A549 (cell line): ENCODE data around the gene SNX19. TPM values are rescaled to one million over a fixed set of nuclear protein-coding genes. Genes with fewer than 3 reads are reported as not detected.

Experiments used
- ATAC-seq, 2 experiments: fragments of 200-7000 bp in 1 of 2; fragments of >200 bp in 1 of 2; cut with Nextera tagmentation in 1 of 2; cut with Tn5 transposase in 1 of 2; 3 replicates each; pipeline versions ENCODE4 v1.8.0 to v1.9.1; 2018 to 2020; ENCODE audit warnings: mild to moderate bottlenecking in 1 of 2, moderate library complexity in 1 of 2
- CTCF ChIA-PET: fragments of 300-600 bp; sonication (Branson Sonifier 250); formaldehyde crosslinking; extraction: SDS; loops from one replicate; lab custom pipeline; 2021; ENCODE audit warnings: antibody characterized with exemption, inconsistent platforms; lab: Yijun Ruan, JAX
- POLR2A ChIA-PET: fragments of 350-600 bp; formaldehyde crosslinking; extraction: SDS; loops from one replicate; lab custom pipeline; 2021; ENCODE audit warnings: antibody characterized with exemption, inconsistent platforms; lab: Yijun Ruan, JAX
- DNase-seq, 2 experiments: peaks; one replicate each; pipeline versions ENCODE4 v3.0.0 to v3.0.0-alpha.2; 2011 to 2016; ENCODE audit warnings: low read depth in 1 of 2, low spot score in 1 of 2
- FAIRE-seq: peaks from 2 replicates; lab custom pipeline; 2011; peaks lifted over from hg19 to GRCh38; lab: Jason Lieb, UNC
- H3K27ac ChIP-seq, 2 experiments: fragments of >200 bp; sonication (Bioruptor Twin); formaldehyde crosslinking; 3 replicates each; pipeline ENCODE4 v1.5.1; 2016 to 2017
- H3K4me1 ChIP-seq: fragments of >200 bp; sonication (Bioruptor Twin); formaldehyde crosslinking; 3 replicates; pipeline ENCODE4 v1.6.1; 2016
- H3K4me2 ChIP-seq: fragments of >200 bp; sonication (Bioruptor Twin); formaldehyde crosslinking; 3 replicates; pipeline ENCODE4 v1.6.1; 2016
- H3K4me3 ChIP-seq: fragments of >200 bp; sonication (Bioruptor Twin); formaldehyde crosslinking; 3 replicates; pipeline ENCODE4 v1.5.1; 2016
- H3K9me3 ChIP-seq: fragments of >200 bp; sonication (Bioruptor Twin); formaldehyde crosslinking; 3 replicates; pipeline ENCODE4 v1.6.1; 2016
- CBX2 ChIP-seq: fragments of 200-600 bp; sonication (generic); IDR thresholded peaks from 2 replicates; pipeline ENCODE4 v1.6.1; 2016; ENCODE audit warnings: low read depth, mild to moderate bottlenecking, borderline replicate concordance
- CHD4 ChIP-seq: fragments of 200-600 bp; sonication (generic); IDR thresholded peaks from 2 replicates; pipeline ENCODE4 v1.6.1; 2016; ENCODE audit warnings: antibody characterized with exemption, mild to moderate bottlenecking, borderline replicate concordance
- EHMT2 ChIP-seq: fragments of 200-600 bp; sonication (generic); IDR thresholded peaks from 2 replicates; pipeline ENCODE4 v1.6.1; 2016; ENCODE audit warnings: antibody characterized with exemption, low read depth, mild to moderate bottlenecking, moderate library complexity
- ELK1 ChIP-seq: fragments of 150-350 bp; IDR thresholded peaks from 2 replicates; pipeline ENCODE4 v1.6.1; 2014; ENCODE audit warnings: low read depth, mild to moderate bottlenecking, low read length
- EP300 ChIP-seq, 2 experiments: fragments of >200 bp; sonication (Bioruptor Twin); formaldehyde crosslinking; IDR thresholded peaks; 2 replicates in 1 of 2; 3 replicates in 1 of 2; pipeline ENCODE4 v1.6.1; 2016 to 2017
- ESRRA ChIP-seq: fragments of 150-350 bp; IDR thresholded peaks from 2 replicates; pipeline ENCODE4 v1.6.1; 2014; ENCODE audit warnings: mild to moderate bottlenecking, low read length, borderline replicate concordance
- FOSL2 ChIP-seq, 2 experiments: fragments of 450-650 bp in 1 of 2; fragments of >200 bp in 1 of 2; sonication (Bioruptor Twin) in 1 of 2; formaldehyde crosslinking; IDR thresholded peaks; 2 replicates each; pipeline versions ENCODE4 v1.5.0 to v1.6.1; 2016 to 2020; ENCODE audit warnings: mild to moderate bottlenecking in 1 of 2, moderate library complexity in 1 of 2
- FOXS1 ChIP-seq: fragments of 250-450 bp; sonication (Bioruptor Pico); IDR thresholded peaks from 2 replicates; pipeline ENCODE4 v1.5.0; 2020; ENCODE audit warnings: mild to moderate bottlenecking, moderate library complexity
- GATA3 ChIP-seq: IDR thresholded peaks from 2 replicates; pipeline ENCODE4 v1.6.1; 2012; ENCODE audit warnings: borderline replicate concordance
- HES2 ChIP-seq: fragments of >200 bp; sonication (Bioruptor Twin); formaldehyde crosslinking; IDR thresholded peaks from 2 replicates; pipeline ENCODE4 v1.6.1; 2016
- HOXA7 ChIP-seq: fragments of 250-450 bp; sonication (Bioruptor Pico); IDR thresholded peaks from 2 replicates; pipeline ENCODE4 v1.5.0; 2020; ENCODE audit warnings: mild to moderate bottlenecking, moderate library complexity
- HOXB13 ChIP-seq: fragments of 250-450 bp; sonication (Bioruptor Pico); IDR thresholded peaks from 2 replicates; pipeline ENCODE4 v1.5.0; 2020; ENCODE audit warnings: low read depth, mild to moderate bottlenecking, moderate library complexity
- JUNB ChIP-seq: fragments of >200 bp; sonication (Bioruptor Twin); formaldehyde crosslinking; IDR thresholded peaks from 2 replicates; pipeline ENCODE4 v1.6.1; 2016
- KDM1A ChIP-seq: fragments of 200-600 bp; sonication (generic); IDR thresholded peaks from 2 replicates; pipeline ENCODE4 v1.6.1; 2016; ENCODE audit warnings: low read depth, mild to moderate bottlenecking
- MAFK ChIP-seq: fragments of 450-650 bp; IDR thresholded peaks from 2 replicates; pipeline ENCODE4 v1.6.1; 2014; ENCODE audit not compliant: partially characterized antibody
- MAX ChIP-seq: IDR thresholded peaks from 2 replicates; pipeline ENCODE4 v1.6.1; 2012
- NFE2L2 ChIP-seq: fragments of 150-350 bp; conservative IDR thresholded peaks from 2 replicates; pipeline ENCODE4 v1.6.1; 2014; ENCODE audit warnings: low read length
- NR3C1 ChIP-seq: fragments of >200 bp; sonication (Bioruptor Twin); formaldehyde crosslinking; IDR thresholded peaks from 3 replicates; pipeline ENCODE4 v1.6.1; 2017
- POLR2A ChIP-seq: IDR thresholded peaks from 2 replicates; pipeline ENCODE4 v1.6.1; 2012; ENCODE audit warnings: mild to moderate bottlenecking, low read length
- POLR2AphosphoS2 ChIP-seq: conservative IDR thresholded peaks from 2 replicates; pipeline ENCODE4 v1.6.1; 2012; ENCODE audit warnings: low read length, improper control_type of control experiment, inconsistent platforms
- RAD21 ChIP-seq, 2 experiments: fragments of >200 bp in 1 of 2; sonication (Bioruptor Twin) in 1 of 2; formaldehyde crosslinking in 1 of 2; IDR thresholded peaks in 1 of 2; conservative IDR thresholded peaks in 1 of 2; 2 replicates in 1 of 2; 3 replicates in 1 of 2; pipeline ENCODE4 v1.6.1; 2012 to 2018; ENCODE audit warnings: inconsistent platforms in 1 of 2
- RCOR1 ChIP-seq: fragments of 150-350 bp; IDR thresholded peaks from 2 replicates; pipeline ENCODE4 v1.6.1; 2014; ENCODE audit warnings: antibody characterized with exemption, low read length, low read depth
- RNF2 ChIP-seq: fragments of 200-600 bp; sonication (generic); IDR thresholded peaks from 2 replicates; pipeline ENCODE4 v1.6.1; 2016; ENCODE audit warnings: low read depth, mild to moderate bottlenecking, antibody characterized with exemption, moderate library complexity, borderline replicate concordance
- SREBF2 ChIP-seq: fragments of 450-650 bp; IDR thresholded peaks from 2 replicates; pipeline ENCODE4 v1.6.1; 2014; ENCODE audit warnings: mild to moderate bottlenecking, moderate library complexity
- ZC3H11A ChIP-seq: fragments of 450-650 bp; IDR thresholded peaks from 2 replicates; pipeline ENCODE4 v1.6.1; 2014; ENCODE audit warnings: antibody characterized with exemption, mild to moderate bottlenecking
- ZNF302 ChIP-seq: fragments of 250-450 bp; sonication (Bioruptor Pico); IDR thresholded peaks from 2 replicates; pipeline ENCODE4 v1.9.0; 2021; ENCODE audit warnings: inconsistent platforms, mild to moderate bottlenecking, moderate library complexity
- WGBS: methylation state at CpG from one replicate; pipeline ENCODE4 v1.1.6; 2017; ENCODE audit errors: missing lambda C conversion rate; 5-methylcytosine and 5-hydroxymethylcytosine counted together
- polyA plus RNA-seq, 4 experiments: library from polyadenylated mRNA; depleted of rRNA in 3 of 4; stranded (reverse); fragments of >200 nt; fragmentation: RNase III in 1 of 4; extraction: RNeasy Plus Mini Kit Qiagen cat#74134 plus additional on column Dnase treatment in 1 of 4; gene quantifications; 2 replicates in 3 of 4; 3 replicates in 1 of 4; pipeline ENCODE4 v1.2.3, GENCODE V29; 2011 to 2017

The SNX19 gene
- polyA plus RNA-seq, 2 of the 4 experiments (the other 2 are of a cell fraction), result 13.4 to 26.7 TPM

DNA sequence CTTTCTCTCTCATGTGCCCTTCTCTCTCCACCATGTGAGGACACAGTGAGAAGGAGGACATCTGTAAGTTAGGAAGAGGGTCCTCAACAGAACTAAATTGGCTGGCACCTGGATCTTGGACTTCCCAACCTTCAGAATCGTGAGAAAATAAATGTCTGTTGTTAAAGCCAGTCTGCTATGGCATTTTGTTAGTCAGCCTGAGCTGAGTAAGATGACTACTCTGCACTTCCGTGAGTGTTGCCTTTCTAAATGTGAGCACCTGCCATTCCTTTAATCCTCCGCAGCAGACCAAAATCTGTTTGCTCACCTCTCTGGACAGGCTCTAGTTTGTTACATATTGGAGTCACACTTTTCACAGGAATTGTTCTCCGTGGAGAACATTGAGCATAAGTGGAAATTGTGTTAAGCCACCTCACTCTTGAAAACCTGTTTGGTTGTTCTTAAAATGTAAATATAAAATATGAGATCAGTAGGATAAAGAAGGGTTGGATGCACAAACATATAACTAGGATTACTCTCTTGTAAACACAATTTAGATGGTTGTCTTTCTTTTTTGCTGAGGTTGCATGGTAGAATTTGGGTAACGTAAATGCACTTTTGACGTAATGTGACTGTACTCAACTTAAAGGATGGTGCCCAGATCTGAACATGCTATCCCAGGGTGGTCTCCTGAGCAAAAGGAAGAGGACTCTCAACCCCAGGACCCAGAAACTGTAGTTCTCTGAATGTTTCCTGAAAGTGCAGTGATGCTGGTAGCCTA lies 65.9 kb downstream of the SNX19 start:
- WGBS, result 77% methylated on average over 6 of the region's 6 CpGs
- CTCF ChIA-PET, result interaction anchor here (3.3 kb wide), 1 partner anchor 11 kb away, joined by 20 read pairs; no protein-coding TSS in a partner anchor
- TF ChIP-seq NFE2L2 (no peak), FOSL2 (IDR thresholded peaks at IDR 0.05) (no peak), FOSL2 (CRISPR knock-in tag; IDR thresholded peaks at IDR 0.05) (no peak), KDM1A (no peak), MAFK (peak; percentile 43)

DNA sequence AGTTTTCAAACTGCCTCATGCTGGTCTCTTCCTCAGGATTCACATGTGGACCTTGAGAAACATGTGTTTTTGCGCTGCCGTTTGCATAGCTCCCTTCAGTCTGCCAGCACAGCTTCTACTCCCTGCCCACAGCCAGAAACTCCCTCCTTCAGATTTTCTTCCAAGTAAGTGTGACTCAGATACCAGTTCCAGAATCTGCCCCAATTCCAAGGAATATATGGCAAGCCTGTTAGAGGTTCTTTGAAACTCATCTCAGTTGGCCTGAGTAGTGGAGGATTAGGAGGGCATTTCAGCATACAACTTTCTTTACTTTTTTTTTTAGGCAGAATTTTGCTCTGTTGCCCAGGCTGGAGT lies 67.1 kb downstream of the SNX19 start:
- ChIA-PET CTCF (interaction anchor here (0.7 to 3.3 kb wide), 6 partner anchors 9 to 599 kb away, joined by 3 to 20 read pairs (median 4); no protein-coding TSS in a partner anchor), POLR2A (no interaction called here)
- Histone ChIP-seq H3K4me3 (no peak overlapping the region), H3K9me3 (peaks cover 5% of the 10 kb centered on the region; the same call in 1 of the 3 replicates), H3K4me1 (peaks cover 7% of the 10 kb centered on the region; the same call in 2 of the 3 replicates), H3K27ac (peak overlapping the region; percentile 48 to 86; a peak in 3 of 6 replicates), H3K4me2 (no peak overlapping the region)
- 84% methylated on average over 2 of the region's 2 CpGs for WGBS
- no peak for TF ChIP-seq EP300 (IDR thresholded peaks at IDR 0.05)
- no peak for TF ChIP-seq MAX
- TF ChIP-seq NFE2L2, result no peak
- TF ChIP-seq HOXA7, result no peak
- TF ChIP-seq RNF2, result no peak
- TF ChIP-seq POLR2AphosphoS2, result no peak
- no peak for TF ChIP-seq CHD4
- TF ChIP-seq CBX2, result no peak
- no peak for TF ChIP-seq RCOR1
- TF ChIP-seq SREBF2, result no peak
- DNase-seq (no peak), ATAC-seq (no peak), FAIRE-seq (no peak)

More for the DNA sequence above, 65.9 kb downstream of the SNX19 start:
- DNase-seq (no peak), FAIRE-seq (no peak), ATAC-seq (no peak)
- H3K4me1 ChIP-seq, result peaks cover 7% of the 10 kb centered on the region; the same call in 2 of the 3 replicates
- POLR2A ChIA-PET, result interaction anchor here (0.6 kb wide), 1 partner anchor 10 kb away, joined by 4 read pairs; no protein-coding TSS in a partner anchor
- no peak overlapping the region for H3K27ac ChIP-seq
- no peak overlapping the region for H3K4me3 ChIP-seq
- H3K4me2 ChIP-seq, result no peak overlapping the region
- peaks cover 5% of the 10 kb centered on the region; the same call in 1 of the 3 replicates for H3K9me3 ChIP-seq

GRCh38 chr11:130848361-130849214 lies 67.7 kb downstream of the SNX19 start:
- Histone ChIP-seq H3K4me1 (peaks cover 7% of the 10 kb centered on the region; the same call in 2 of the 3 replicates), H3K4me2 (no peak overlapping the region), H3K9me3 (peaks cover 5% of the 10 kb centered on the region; the same call in 1 of the 3 replicates), H3K4me3 (no peak overlapping the region), H3K27ac (peak overlapping the region; percentile 50 to 86; a peak in 5 of 6 replicates)
- no peak for DNase-seq
- POLR2A ChIA-PET, result no interaction called here
- CTCF ChIA-PET, result interaction anchor here (0.6 to 3.3 kb wide), 11 partner anchors 10 to 598 kb away, joined by 3 to 20 read pairs (median 4); no protein-coding TSS in a partner anchor
- no peak for TF ChIP-seq JUNB
- TF ChIP-seq MAFK, result no peak
- no peak for TF ChIP-seq ZC3H11A
- no peak for TF ChIP-seq EHMT2
- TF ChIP-seq HES2, result no peak
- no peak for TF ChIP-seq POLR2A
- TF ChIP-seq ZNF302 (CRISPR knock-in tag), result no peak
- TF ChIP-seq FOXS1 (CRISPR knock-in tag), result no peak
- no peak for TF ChIP-seq GATA3
- TF ChIP-seq HOXB13 (CRISPR knock-in tag), result no peak
- no peak for TF ChIP-seq FOSL2 (IDR thresholded peaks at IDR 0.05)
- no peak for TF ChIP-seq FOSL2 (CRISPR knock-in tag; IDR thresholded peaks at IDR 0.05)
- TF ChIP-seq ELK1, result no peak
- no peak for TF ChIP-seq ESRRA
- TF ChIP-seq NR3C1, result no peak
- TF ChIP-seq RAD21 (conservative IDR thresholded peaks at IDR 0.05 in 1 of 2, IDR thresholded peaks at IDR 0.05 in 1 of 2), result no peak
- FAIRE-seq, result no peak
- no peak for ATAC-seq
- WGBS, result 85% methylated on average over 6 of the region's 6 CpGs
